T-cell (primary cell): ENCODE measurements around the gene RETN. TPM values are rescaled to one million over a fixed set of nuclear protein-coding genes. Genes with fewer than 3 reads are reported as not detected.

ENCODE experiments used
- ATAC-seq, 4 experiments: fragments of 200-7000 bp in 3 of 4; fragments of 150-1000 bp in 1 of 4; cut with Tn5 transposase; replicated peaks in 1 of 4; 1 replicate in 3 of 4; 2 replicates in 1 of 4; pipeline ENCODE4 v1.10.0; 2021; ENCODE audit warnings: moderate library complexity in 3 of 4, mild to moderate bottlenecking in 2 of 4, moderate number of reproducible peaks in 1 of 4
- CTCF ChIA-PET, 2 donors: fragments of 300-600 bp; sonication (Branson Sonifier 250); formaldehyde crosslinking; loops; one replicate each; lab custom pipeline; 2022; ENCODE audit warnings: antibody characterized with exemption in 2 of 2; lab: Charles Lee
- POLR2A ChIA-PET, 2 donors: fragments of 300-600 bp; sonication (Branson Sonifier 250); formaldehyde crosslinking; loops; one replicate each; lab custom pipeline; 2022; ENCODE audit warnings: antibody characterized with exemption in 2 of 2; lab: Charles Lee
- DNase-seq, 35 experiments: peaks; one replicate each; pipeline versions ENCODE4 v3.0.0 to v3.0.0-alpha.2; 2013 to 2023
- H3K27ac ChIP-seq: one replicate; pipeline ENCODE4 v1.5.1; 2013; ENCODE audit warnings: low read length
- H3K27me3 ChIP-seq, 2 experiments: replicated peaks in 1 of 2; 1 replicate in 1 of 2; 2 replicates in 1 of 2; pipeline versions ENCODE4 v1.6.1 to v1.7.0; 2013; ENCODE audit warnings: low read length in 1 of 2, mixed read lengths in 1 of 2; ENCODE audit not compliant: control insufficient read depth in 2 of 2, insufficient read depth in 2 of 2; ENCODE audit errors: extremely low read depth in 1 of 2
- H3K36me3 ChIP-seq, 2 donors: 1 replicate in 1 of 2; 2 replicates in 1 of 2; pipeline versions ENCODE4 v1.6.1 to v1.7.0; 2013; ENCODE audit warnings: low read length in 1 of 2; ENCODE audit not compliant: control insufficient read depth in 2 of 2, insufficient read depth in 1 of 2; ENCODE audit errors: extremely low read depth in 1 of 2
- H3K4me1 ChIP-seq, 2 experiments: 1 replicate in 1 of 2; 2 replicates in 1 of 2; pipeline versions ENCODE4 v1.6.1 to v1.7.0; 2013; ENCODE audit warnings: low read length in 2 of 2, mixed read lengths in 1 of 2; ENCODE audit not compliant: insufficient read depth in 2 of 2, control insufficient read depth in 1 of 2; ENCODE audit errors: extremely low read depth in 1 of 2
- H3K4me3 ChIP-seq, 2 donors: 1 replicate in 1 of 2; 2 replicates in 1 of 2; pipeline versions ENCODE4 v1.5.1 to v1.7.0; 2013; ENCODE audit warnings: mild to moderate bottlenecking in 2 of 2, low read length in 1 of 2, moderate library complexity in 1 of 2; ENCODE audit not compliant: control insufficient read depth in 1 of 2; ENCODE audit errors: extremely low read depth in 1 of 2
- H3K9me3 ChIP-seq: 2 replicates; pipeline ENCODE4 v1.7.0; 2013
- H3K27ac Mint-ChIP-seq, 2 donors: one replicate each; pipeline ENCODE4 v1.8.0; 2020 to 2021; ENCODE audit warnings: mild to moderate bottlenecking in 2 of 2, mixed read lengths in 2 of 2
- H3K27me3 Mint-ChIP-seq, 2 donors: one replicate each; pipeline ENCODE4 v1.8.0; 2021 to 2022; ENCODE audit warnings: mixed read lengths in 2 of 2
- H3K36me3 Mint-ChIP-seq: one replicate; pipeline ENCODE4 v1.8.0; 2021; ENCODE audit warnings: mixed read lengths
- H3K4me1 Mint-ChIP-seq, 3 donors: one replicate each; pipeline ENCODE4 v1.8.0; 2020 to 2022; ENCODE audit warnings: mixed read lengths in 3 of 3, mild to moderate bottlenecking in 1 of 3
- H3K4me3 Mint-ChIP-seq, 3 donors: one replicate each; pipeline ENCODE4 v1.8.0; 2020 to 2022; ENCODE audit warnings: mild to moderate bottlenecking in 3 of 3, mixed read lengths in 3 of 3, moderate library complexity in 3 of 3
- H3K9me3 Mint-ChIP-seq, 3 donors: one replicate each; pipeline ENCODE4 v1.8.0; 2020 to 2022; ENCODE audit warnings: mixed read lengths in 3 of 3
- WGBS: methylation state at CpG from one replicate; pipeline ENCODE4 v1.1.5; 2013; ENCODE audit warnings: missing lambda C conversion rate; ENCODE audit not compliant: insufficient coverage; 5-methylcytosine and 5-hydroxymethylcytosine counted together
- total RNA-seq, 35 experiments: library from RNA in 6 of 35; stranded (reverse) in 6 of 35; fragments of 120-200 nt in 1 of 35; gene quantifications; one replicate each; pipeline versions ENCODE4 v1.2.1 to v1.2.4 and lab custom pipeline; 2013 to 2026

The RETN gene
- total RNA-seq, 5 donors from 2014 or later (not counting 1 experiment from before 2014, with no cell fraction given) = 1.6 TPM; not detected in 4

- Mint-ChIP-seq H3K36me3 (peaks cover 12% of the 10 kb centered on the region), H3K4me1 (peaks cover 42 to 50% (median 46%) of the 10 kb centered on the region in 3 donors), H3K4me3 (peak within 1 kb of the TSS; percentile 77 to 82 (median 80)), H3K27me3 (no peaks in the 10 kb centered on the region), H3K9me3 (no peaks in the 10 kb centered on the region), H3K27ac (peak within 1 kb of the TSS; percentile 84 to 85)
- H3K9me3 ChIP-seq = no peaks in the 10 kb centered on the region
- peak within 1 kb of the TSS; percentile 80 to 85 for H3K4me3 ChIP-seq
- peaks cover 4 to 20% of the 10 kb centered on the region in 2 donors for H3K36me3 ChIP-seq
- ATAC-seq (peak; percentile 96 to 97 (median 97)), DNase-seq (peak; percentile 83 to 97 (median 91))
- 5% methylated on average over 60 of the region's 61 CpGs for WGBS
- H3K27ac ChIP-seq = peak within 1 kb of the TSS; percentile 92
- CTCF ChIA-PET = interaction anchor here in 1 of 2 donors (1.2 kb wide), 1 partner anchor 44 kb away, joined by 3 read pairs; the partner anchor contains the start of gene TRAPPC5
- POLR2A ChIA-PET = no interaction called here
- no peaks in the 10 kb centered on the region for H3K27me3 ChIP-seq
- peaks cover 0 to 45% of the 10 kb centered on the region in 2 experiments for H3K4me1 ChIP-seq
Measured at GRCh38 chr19:7636691-7637373, 32.0 kb upstream of the RETN start, which contains the start of gene STXBP2. Gene STXBP2, plus strand, starts transcription at chr19:7637110. Its CDS starts 40 bp downstream, at chr19:7637150.

GRCh38 chr19:7637374-7638256 is 31.2 kb upstream of the RETN start:
- peaks cover 12% of the 10 kb centered on the region for H3K36me3 Mint-ChIP-seq
- peak in 6 of 35 experiments; percentile 6 to 34 (median 18) for DNase-seq
- peak overlapping the region; percentile 80 to 85 for H3K4me3 ChIP-seq
- no peaks in the 10 kb centered on the region for H3K9me3 Mint-ChIP-seq
- H3K4me1 ChIP-seq = peaks cover 0 to 45% of the 10 kb centered on the region in 2 experiments
- ChIA-PET CTCF (interaction anchor here in 1 of 2 donors (1.2 kb wide), 1 partner anchor 43 kb away, joined by 3 read pairs; the partner anchor contains the start of gene TRAPPC5), POLR2A (interaction anchor here (0.5 to 0.9 kb wide), 2 partner anchors 8 to 266 kb away, joined by 3 read pairs; partner anchors contain the start of genes MAP2K7 (in 1 of the 2) and PET100 (in 1 of the 2))
- peak overlapping the region; percentile 84 to 85 for H3K27ac Mint-ChIP-seq
- H3K27ac ChIP-seq = peak overlapping the region; percentile 92
- H3K4me3 Mint-ChIP-seq = peak overlapping the region; percentile 77 to 82 (median 80)
- no peaks in the 10 kb centered on the region for H3K27me3 Mint-ChIP-seq
- peak; percentile 3 to 22 (median 20) for ATAC-seq
- no peaks in the 10 kb centered on the region for H3K27me3 ChIP-seq
- WGBS = 14% methylated on average over 15 of the region's 30 CpGs
- peaks cover 39 to 50% (median 43%) of the 10 kb centered on the region in 3 donors for H3K4me1 Mint-ChIP-seq
- peaks cover 4 to 16% of the 10 kb centered on the region in 2 donors for H3K36me3 ChIP-seq
- H3K9me3 ChIP-seq = no peaks in the 10 kb centered on the region

- Mint-ChIP-seq H3K4me1 (peaks cover 38 to 45% (median 43%) of the 10 kb centered on the region in 3 donors), H3K27me3 (no peaks in the 10 kb centered on the region), H3K36me3 (peaks cover 12% of the 10 kb centered on the region), H3K4me3 (peak overlapping the region; percentile 44 to 80 (median 54)), H3K9me3 (no peaks in the 10 kb centered on the region), H3K27ac (peak overlapping the region in 1 of 2 donors; percentile 68)
- ATAC-seq (no peak), DNase-seq (no peak)
- WGBS = 97% methylated on average over 12 of the region's 12 CpGs
- H3K27me3 ChIP-seq = peaks cover 0 to 2% of the 10 kb centered on the region in 2 experiments
- peaks cover 0 to 45% of the 10 kb centered on the region in 2 experiments for H3K4me1 ChIP-seq
- CTCF ChIA-PET = no interaction called here
- H3K27ac ChIP-seq = no peak overlapping the region
- POLR2A ChIA-PET = no interaction called here
- no peak overlapping the region for H3K4me3 ChIP-seq
- H3K36me3 ChIP-seq = peaks cover 4 to 16% of the 10 kb centered on the region in 2 donors
- no peaks in the 10 kb centered on the region for H3K9me3 ChIP-seq
Measured at GRCh38 chr19:7638802-7639465, 29.9 kb upstream of the RETN start.

GRCh38 chr19:7639863-7640348 is 28.9 kb upstream of the RETN start:
- H3K4me1 ChIP-seq = peaks cover 0 to 45% of the 10 kb centered on the region in 2 experiments
- peak overlapping the region in 2 of 3 donors; percentile 31 to 80 for H3K4me3 Mint-ChIP-seq
- H3K36me3 ChIP-seq = peaks cover 4 to 23% of the 10 kb centered on the region in 2 donors
- no peaks in the 10 kb centered on the region for H3K27me3 Mint-ChIP-seq
- H3K36me3 Mint-ChIP-seq = peaks cover 12% of the 10 kb centered on the region
- H3K4me3 ChIP-seq = no peak overlapping the region
- ChIA-PET POLR2A (no interaction called here), CTCF (no interaction called here)
- H3K27ac Mint-ChIP-seq = no peak overlapping the region
- no peak overlapping the region for H3K27ac ChIP-seq
- no peak for ATAC-seq
- peaks cover 0 to 2% of the 10 kb centered on the region in 2 experiments for H3K27me3 ChIP-seq
- whole genome bisulfite sequencing = 96% methylated on average over 13 of the region's 13 CpGs
- DNase-seq = no peak
- no peaks in the 10 kb centered on the region for H3K9me3 ChIP-seq
- peaks cover 38 to 42% (median 41%) of the 10 kb centered on the region in 3 donors for H3K4me1 Mint-ChIP-seq
- H3K9me3 Mint-ChIP-seq = no peaks in the 10 kb centered on the region

- H3K4me1 ChIP-seq = peaks cover 0 to 39% of the 10 kb centered on the region in 2 experiments
- H3K9me3 ChIP-seq = no peaks in the 10 kb centered on the region
- Mint-ChIP-seq H3K36me3 (peaks cover 15% of the 10 kb centered on the region), H3K27ac (no peak overlapping the region), H3K9me3 (no peaks in the 10 kb centered on the region), H3K4me3 (no peak overlapping the region), H3K4me1 (peaks cover 32 to 36% (median 33%) of the 10 kb centered on the region in 3 donors), H3K27me3 (no peaks in the 10 kb centered on the region)
- 100% methylated on average over 5 of the region's 11 CpGs for WGBS
- POLR2A ChIA-PET = no interaction called here
- ATAC-seq (no peak), DNase-seq (no peak)
- H3K4me3 ChIP-seq = no peak overlapping the region
- CTCF ChIA-PET = no interaction called here
- peaks cover 0 to 2% of the 10 kb centered on the region in 2 experiments for H3K27me3 ChIP-seq
- peaks cover 7 to 27% of the 10 kb centered on the region in 2 donors for H3K36me3 ChIP-seq
- no peak overlapping the region for H3K27ac ChIP-seq
Measured at GRCh38 chr19:7640803-7641202, 28.0 kb upstream of the RETN start.
